Measurements from ENCODE around the gene ZNF500. TPM values are rescaled to one million over a fixed set of nuclear protein-coding genes. Genes with fewer than 3 reads are reported as not detected.

Gene ZNF500
- total RNA-seq, 2 donors from 2014 or later: 29.2 to 33.8 TPM

- H3K4me1 ChIP-seq (replicated peaks): no peaks in the 10 kb centered on the region
- H3K27me3 ChIP-seq (replicated peaks; ENCODE audit: insufficient read depth): no peaks in the 10 kb centered on the region
- intact Hi-C loops (cut with DNase I): no loop called here
- 88% methylated on average over 11 of the region's 11 CpGs for WGBS
- TF ChIP-seq POLR2A (IDR thresholded peaks at IDR 0.05) (no peak), POLR2AphosphoS5 (IDR thresholded peaks at IDR 0.05) (no peak), CTCF (IDR thresholded peaks at IDR 0.05) (no peak)
- no peak overlapping the region for H3K4me3 ChIP-seq
- DNase-seq (ENCODE audit: low spot score): no peak
- H3K36me3 ChIP-seq: peaks cover 3 to 6% of the 10 kb centered on the region in 2 donors
- no peaks in the 10 kb centered on the region for H3K9me3 ChIP-seq
- no peak overlapping the region for H3K27ac ChIP-seq
Measured at GRCh38 chr16:4724661-4725270, 42.2 kb downstream of the ZNF500 start.

- intact Hi-C loops (cut with DNase I): no loop called here
- H3K36me3 ChIP-seq: peaks cover 3 to 6% of the 10 kb centered on the region in 2 donors
Measured at GRCh38 chr16:4723071-4723767, 43.7 kb downstream of the ZNF500 start.

GRCh38 chr16:4718466-4718865 lies 48.5 kb downstream of the ZNF500 start:
- intact Hi-C loops (cut with DNase I): no loop called here
- H3K4me1 ChIP-seq (replicated peaks): no peaks in the 10 kb centered on the region
- TF ChIP-seq CTCF (IDR thresholded peaks at IDR 0.05) (no peak), POLR2AphosphoS5 (IDR thresholded peaks at IDR 0.05) (no peak), POLR2A (IDR thresholded peaks at IDR 0.05) (no peak)
- H3K27ac ChIP-seq: no peak overlapping the region
- no peak overlapping the region for H3K4me3 ChIP-seq
- no peaks in the 10 kb centered on the region for H3K9me3 ChIP-seq
- H3K27me3 ChIP-seq (replicated peaks; ENCODE audit: insufficient read depth): no peaks in the 10 kb centered on the region
- H3K36me3 ChIP-seq: peaks cover 0 to 9% of the 10 kb centered on the region in 2 donors
- DNase-seq (ENCODE audit: low spot score): no peak
- 68% methylated on average over 5 of the region's 5 CpGs for WGBS

More at GRCh38 chr16:4723071-4723767, 43.7 kb downstream of the ZNF500 start:
- no peak for DNase-seq (ENCODE audit: low spot score)
- H3K9me3 ChIP-seq: no peaks in the 10 kb centered on the region
- H3K27me3 ChIP-seq (replicated peaks; ENCODE audit: insufficient read depth): no peaks in the 10 kb centered on the region
- H3K4me1 ChIP-seq (replicated peaks): no peaks in the 10 kb centered on the region
- H3K27ac ChIP-seq: no peak overlapping the region
- H3K4me3 ChIP-seq: no peak overlapping the region
- no peak for TF ChIP-seq POLR2A (IDR thresholded peaks at IDR 0.05)
- TF ChIP-seq CTCF (IDR thresholded peaks at IDR 0.05): no peak
- no peak for TF ChIP-seq POLR2AphosphoS5 (IDR thresholded peaks at IDR 0.05)
- 85% methylated on average over 14 of the region's 14 CpGs for WGBS

- H3K4me1 ChIP-seq (replicated peaks): no peaks in the 10 kb centered on the region
- intact Hi-C loops (cut with DNase I): no loop called here
- TF ChIP-seq POLR2A (IDR thresholded peaks at IDR 0.05) (no peak), POLR2AphosphoS5 (IDR thresholded peaks at IDR 0.05) (no peak), CTCF (IDR thresholded peaks at IDR 0.05) (no peak)
- H3K36me3 ChIP-seq: peaks cover 0 to 9% of the 10 kb centered on the region in 2 donors
- no peaks in the 10 kb centered on the region for H3K27me3 ChIP-seq (replicated peaks; ENCODE audit: insufficient read depth)
- H3K4me3 ChIP-seq: no peak overlapping the region
- H3K9me3 ChIP-seq: no peaks in the 10 kb centered on the region
- no peak for DNase-seq (ENCODE audit: low spot score)
- no peak overlapping the region for H3K27ac ChIP-seq
- 78% methylated on average over 2 of the region's 2 CpGs for WGBS
Measured at GRCh38 chr16:4714996-4715395, 52.0 kb downstream of the ZNF500 start.

Data from prostate gland (tissue), 2 donors.